K562 (cell line): ENCODE results near the gene COQ8B. TPM values are rescaled to one million over a fixed set of nuclear protein-coding genes. Genes with fewer than 3 reads are reported as not detected.

Experiments used
- MAX ChIP-seq: sonication (generic); formaldehyde crosslinking; IDR thresholded peaks from 2 replicates; pipeline ENCODE4 v1.9.0; 2022; ENCODE audit warnings: mild to moderate bottlenecking, missing genetic modification reagents
- THAP12 ChIP-seq: fragments of 250-450 bp; sonication (Bioruptor Pico); IDR thresholded peaks from 2 replicates; pipeline ENCODE4 v1.9.0; 2021; ENCODE audit warnings: mild to moderate bottlenecking, inconsistent platforms
- UBTF ChIP-seq, 2 experiments: IDR thresholded peaks; 2 replicates each; pipeline ENCODE4 v1.6.1; 2012; ENCODE audit warnings: improper control_type of control experiment in 2 of 2, low read depth in 2 of 2, low read length in 2 of 2, borderline replicate concordance in 1 of 2
- ZNF384 ChIP-seq: IDR thresholded peaks from 2 replicates; pipeline ENCODE4 v1.6.1; 2012; ENCODE audit warnings: low read depth, low read length, improper control_type of control experiment
- polyA plus RNA-seq, 8 experiments: library from polyadenylated mRNA; depleted of rRNA in 4 of 8; stranded (reverse) in 5 of 8; unstranded in 3 of 8; fragments of >200 nt; fragmentation: Nextera tagmentation in 2 of 8; fragmentation: Illumina TruSeq in 1 of 8; extraction: Ambion mirVana in 2 of 8; extraction: Trizol in 1 of 8; gene quantifications; 2 replicates each; pipeline versions ENCODE4 v1.2.1 to v1.2.3, GENCODE V29; 2011 to 2014; ENCODE audit warnings: inconsistent platforms in 1 of 8, missing spikeins in 1 of 8
- total RNA-seq, 7 experiments: library from RNA; depleted of rRNA in 6 of 7; stranded (reverse); fragments of >200 nt in 6 of 7; fragmentation: Illumina TruSeq in 2 of 7; extraction: Trizol in 2 of 7; gene quantifications; 2 replicates each; pipeline versions ENCODE4 v1.2.1 to v1.2.3, GENCODE V29; 2011 to 2021; ENCODE audit warnings: low replicate concordance in 1 of 7

Gene COQ8B
- total and polyA plus RNA-seq, 9 of the 15 experiments (the other 6 are each of a cell fraction or from before 2014, with no cell fraction given), result 0.41 to 32.3 (median 12.9) TPM

DNA sequence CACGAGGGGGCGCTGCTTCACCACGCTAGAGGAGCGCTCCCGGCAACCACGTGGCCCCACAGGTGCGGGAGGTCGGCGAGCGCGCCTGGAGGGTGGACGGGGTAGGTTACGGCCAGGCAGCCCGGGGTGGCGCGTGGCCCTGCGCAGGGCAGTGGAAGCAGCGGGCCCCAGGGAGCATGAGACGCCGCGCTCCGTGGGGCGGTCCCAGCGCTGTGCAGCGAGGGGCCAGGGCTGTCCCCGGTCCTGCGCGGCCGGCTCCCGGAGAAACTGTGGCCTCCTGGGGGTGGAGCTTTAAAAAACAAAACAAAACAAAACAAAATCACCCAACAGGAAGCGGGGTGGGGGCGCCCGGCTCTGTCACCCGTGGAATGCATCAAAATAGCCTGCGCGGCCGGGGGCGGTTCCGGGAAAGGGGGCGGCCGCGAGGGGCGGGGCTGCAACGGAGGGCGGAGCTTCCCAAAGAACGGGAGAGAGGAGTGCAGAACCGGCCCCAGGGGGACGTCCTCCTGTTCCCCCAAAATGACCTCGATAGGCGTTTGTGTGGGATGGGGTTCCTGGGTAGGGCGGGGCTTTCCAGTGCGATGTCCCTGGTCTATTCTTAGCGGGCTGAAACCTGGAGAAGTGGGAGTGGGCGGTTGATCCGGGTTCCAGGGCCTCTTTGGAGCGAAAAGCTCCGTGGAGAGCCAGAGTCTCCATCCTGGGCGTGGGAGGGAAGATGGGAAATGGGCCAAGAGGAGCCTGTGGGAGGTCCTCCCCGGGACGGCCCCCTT, 53.6 kb downstream of the COQ8B start (continued):
- 0 out of 4 replicates have a peak, but pooled peaks of 1 of the 2 experiments have one; percentile 21 for TF ChIP-seq UBTF (IDR thresholded peaks at IDR 0.05; ENCODE audit: borderline replicate concordance in 1 of 2, low read depth in 2 of 2, low read length in 2 of 2)
- TF ChIP-seq MAX (CRISPR knock-in tag), result peak; percentile 100
- no peak for TF ChIP-seq ZNF384
- peak; percentile 80; the same call in 1 of the 2 replicates for TF ChIP-seq THAP12 (CRISPR knock-in tag)
- TF ChIP-seq, all 486 proteins: peak for 135
